ENCODE data around the gene MAPRE3. TPM values are rescaled to one million over a fixed set of nuclear protein-coding genes. Genes with fewer than 3 reads are reported as not detected.

Gene MAPRE3
- total RNA-seq, 1 donor: 3.5 TPM

GRCh38 chr2:27038012-27038411 is 67.6 kb downstream of the MAPRE3 start:
- no peak for TF ChIP-seq CTCF (IDR thresholded peaks at IDR 0.05; ENCODE audit: insufficient read depth, low read depth, low read length)
- no peak overlapping the region for H3K4me3 ChIP-seq (ENCODE audit: low read depth, low read length)
- DNase-seq (ENCODE audit: low read depth): no peak

- DNase-seq (ENCODE audit: low read depth): no peak
- H3K4me3 ChIP-seq (ENCODE audit: low read depth, low read length): no peak overlapping the region
- TF ChIP-seq CTCF (IDR thresholded peaks at IDR 0.05; ENCODE audit: insufficient read depth, low read depth, low read length): no peak
These were observed 68.3 kb downstream of the MAPRE3 start for GRCh38 chr2:27038631-27039339.

DNA sequence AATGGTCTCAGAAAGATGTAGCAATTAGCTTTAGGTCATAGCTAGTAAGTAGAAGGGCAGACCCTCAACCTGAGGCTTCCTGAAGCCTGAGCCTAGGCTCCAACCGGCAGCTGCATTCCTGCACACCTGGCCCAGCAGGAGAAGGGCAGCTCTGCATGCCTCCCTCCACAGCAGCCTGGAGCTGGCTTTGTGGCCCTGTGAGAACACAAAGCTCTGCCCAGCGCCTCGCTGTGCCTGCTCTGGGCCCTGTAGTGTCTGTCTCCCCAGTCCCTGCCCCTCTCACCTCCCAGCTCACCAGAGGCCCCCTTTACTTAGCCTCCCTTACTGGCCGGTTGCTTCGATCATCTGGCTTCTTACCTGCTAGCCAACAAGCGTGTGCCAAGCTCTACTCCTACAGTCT is 69.0 kb downstream of the MAPRE3 start:
- no peak for DNase-seq (ENCODE audit: low read depth)
- no peak for TF ChIP-seq CTCF (IDR thresholded peaks at IDR 0.05; ENCODE audit: insufficient read depth, low read depth, low read length)
- H3K4me3 ChIP-seq (ENCODE audit: low read depth, low read length): no peak overlapping the region

DNA sequence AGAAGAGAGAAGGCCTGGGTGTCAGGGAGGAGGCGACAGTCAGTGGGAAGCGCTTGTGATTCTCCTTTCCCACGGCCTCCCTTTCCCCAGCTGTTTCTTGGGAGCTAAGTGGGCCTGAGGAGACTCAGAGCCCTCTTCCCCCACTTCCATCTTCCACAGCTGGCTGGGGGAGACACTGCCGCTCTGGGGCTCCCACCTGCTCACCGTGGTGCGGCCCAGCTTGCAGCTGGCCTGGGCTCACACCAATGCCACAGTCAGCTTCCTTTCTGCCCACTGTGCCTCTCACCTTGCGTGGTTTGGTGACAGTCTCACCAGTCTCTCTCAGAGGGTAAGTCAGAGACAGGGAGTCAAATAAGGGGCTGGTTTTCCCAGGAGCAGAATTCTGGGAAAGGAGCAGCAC is 69.4 kb downstream of the MAPRE3 start:
- DNase-seq (ENCODE audit: low read depth): no peak
- no peak for TF ChIP-seq CTCF (IDR thresholded peaks at IDR 0.05; ENCODE audit: insufficient read depth, low read depth, low read length)
- H3K4me3 ChIP-seq (ENCODE audit: low read depth, low read length): no peak overlapping the region

DNA sequence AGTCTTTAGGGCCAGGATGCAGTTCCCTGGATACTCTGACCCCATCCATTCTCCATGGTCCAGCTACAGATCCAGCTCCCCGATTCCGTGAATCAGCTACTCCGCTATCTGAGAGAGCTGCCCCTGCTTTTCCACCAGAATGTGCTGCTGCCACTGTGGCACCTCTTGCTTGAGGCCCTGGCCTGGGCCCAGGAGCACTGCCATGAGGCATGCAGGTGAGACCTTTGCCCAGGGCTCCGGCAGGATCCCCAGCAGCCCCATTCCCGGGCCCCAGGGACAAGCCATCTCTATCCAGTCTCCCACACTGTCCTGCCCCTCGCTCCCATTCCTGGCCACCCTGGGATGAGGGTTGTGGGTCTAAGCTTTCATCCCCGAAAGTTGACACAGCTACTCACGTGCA is 69.8 kb downstream of the MAPRE3 start:
- no peak for TF ChIP-seq CTCF (IDR thresholded peaks at IDR 0.05; ENCODE audit: insufficient read depth, low read depth, low read length)
- DNase-seq (ENCODE audit: low read depth): no peak
- H3K4me3 ChIP-seq (ENCODE audit: low read depth, low read length): no peak overlapping the region

- TF ChIP-seq CTCF (IDR thresholded peaks at IDR 0.05; ENCODE audit: insufficient read depth, low read depth, low read length): no peak
- peak; percentile 23 for DNase-seq (ENCODE audit: low read depth)
- no peak overlapping the region for H3K4me3 ChIP-seq (ENCODE audit: low read depth, low read length)
These were observed 71.3 kb downstream of the MAPRE3 start for GRCh38 chr2:27041752-27042151.

GRCh38 chr2:27042159-27042661 is 71.8 kb downstream of the MAPRE3 start:
- no peak overlapping the region for H3K4me3 ChIP-seq (ENCODE audit: low read depth, low read length)
- no peak for TF ChIP-seq CTCF (IDR thresholded peaks at IDR 0.05; ENCODE audit: insufficient read depth, low read depth, low read length)
- peak; percentile 20 for DNase-seq (ENCODE audit: low read depth)

Data from fibroblast of villous mesenchyme (primary cell).